ENCODE results near the gene H1-8. TPM values are rescaled to one million over a fixed set of nuclear protein-coding genes. Genes with fewer than 3 reads are reported as not detected.

H1-8 gene
- total and polyA plus RNA-seq, 8 donors, result not detected

- WGBS, 5 donors, result 80 to 84% (median 83%) methylated on average over 28 to 31 of the region's 31 CpGs
- Histone ChIP-seq H3K9me3 (no peaks in the 10 kb centered on the region), H3K27ac (peak overlapping the region in 3 of 5 donors; percentile 60 to 84 (median 83)), H3K4me3 (no peak overlapping the region), H3K4me1 (peaks cover 50 to 88% (median 62%) of the 10 kb centered on the region in 4 donors), H3K27me3 (no peaks in the 10 kb centered on the region), H3K36me3 (peaks cover 26 to 61% (median 52%) of the 10 kb centered on the region in 4 donors)
- DNase-seq, result no peak
- intact Hi-C loops (cut with DNase I; ENCODE audit: low total_unique reads), result no loop called here
- TF ChIP-seq CTCF (IDR thresholded peaks at IDR 0.05), result no peak
- TF ChIP-seq POLR2A (IDR thresholded peaks at IDR 0.05), result no peak
- no peak for TF ChIP-seq POLR2AphosphoS5 (IDR thresholded peaks at IDR 0.05)
- TF ChIP-seq EP300 (IDR thresholded peaks at IDR 0.05), result no peak
Observed at GRCh38 chr3:129556890-129557547, 14.0 kb downstream of the H1-8 start.

GRCh38 chr3:129557548-129557894 lies 14.5 kb downstream of the H1-8 start:
- no peak overlapping the region for H3K4me3 ChIP-seq
- 57 to 75% (median 68%) methylated on average over 11 of the region's 11 CpGs for WGBS, 5 donors
- intact Hi-C loops (cut with DNase I; ENCODE audit: low total_unique reads), result no loop called here
- peaks cover 26 to 66% (median 58%) of the 10 kb centered on the region in 4 donors for H3K36me3 ChIP-seq
- H3K27ac ChIP-seq, result peak overlapping the region in 4 of 5 donors; percentile 11 to 84 (median 72)
- H3K4me1 ChIP-seq, result peaks cover 50 to 93% (median 63%) of the 10 kb centered on the region in 4 donors
- no peaks in the 10 kb centered on the region for H3K27me3 ChIP-seq
- DNase-seq, result peak in 1 of 2 donors; percentile 57
- H3K9me3 ChIP-seq, result no peaks in the 10 kb centered on the region
- TF ChIP-seq POLR2A (IDR thresholded peaks at IDR 0.05) (no peak), POLR2AphosphoS5 (IDR thresholded peaks at IDR 0.05) (peak in 1 of 3 donors; percentile 18)

- Histone ChIP-seq H3K27ac (peak overlapping the region in 4 of 5 donors; percentile 14 to 84 (median 72)), H3K36me3 (peaks cover 26 to 73% (median 65%) of the 10 kb centered on the region in 4 donors), H3K9me3 (no peaks in the 10 kb centered on the region), H3K4me1 (peaks cover 50 to 92% (median 62%) of the 10 kb centered on the region in 4 donors), H3K4me3 (no peak overlapping the region), H3K27me3 (no peaks in the 10 kb centered on the region)
- TF ChIP-seq CTCF (IDR thresholded peaks at IDR 0.05) (no peak), EP300 (IDR thresholded peaks at IDR 0.05) (no peak), POLR2AphosphoS5 (IDR thresholded peaks at IDR 0.05) (no peak), POLR2A (IDR thresholded peaks at IDR 0.05) (no peak)
- no peak for DNase-seq
- 82 to 88% (median 87%) methylated on average over 14 to 15 of the region's 15 CpGs for WGBS, 5 donors
- intact Hi-C loops (cut with DNase I; ENCODE audit: low total_unique reads), result no loop called here
Observed at GRCh38 chr3:129558081-129558771, 15.3 kb downstream of the H1-8 start.

GRCh38 chr3:129558772-129559564 lies 16.0 kb downstream of the H1-8 start:
- peak in 1 of 2 donors; percentile 65 for DNase-seq
- intact Hi-C loops (cut with DNase I; ENCODE audit: low total_unique reads), result no loop called here
- H3K9me3 ChIP-seq, result no peaks in the 10 kb centered on the region
- TF ChIP-seq EP300 (IDR thresholded peaks at IDR 0.05) (no peak), CTCF (IDR thresholded peaks at IDR 0.05) (no peak), POLR2AphosphoS5 (IDR thresholded peaks at IDR 0.05) (no peak), POLR2A (IDR thresholded peaks at IDR 0.05) (no peak)
- H3K27ac ChIP-seq, result peak overlapping the region in 4 of 5 donors; percentile 14 to 87 (median 84)
- 77 to 90% (median 81%) methylated on average over 7 to 11 of the region's 11 CpGs for WGBS, 5 donors
- peaks cover 26 to 80% (median 68%) of the 10 kb centered on the region in 4 donors for H3K36me3 ChIP-seq
- H3K4me3 ChIP-seq, result no peak overlapping the region
- H3K27me3 ChIP-seq, result no peaks in the 10 kb centered on the region
- peaks cover 47 to 92% (median 61%) of the 10 kb centered on the region in 4 donors for H3K4me1 ChIP-seq
